ENCODE data around the gene COMMD1.

The COMMD1 gene

GRCh38 chr2:62089658-62090057 is 184.2 kb downstream of the COMMD1 start:
- Histone ChIP-seq H3K4me3 (ENCODE audit: low read depth, low read length) (no peak overlapping the region), H3K9me3 (ENCODE audit: control insufficient read depth, insufficient read depth, low read depth, low read length) (no peaks in the 10 kb centered on the region), H3K27ac (ENCODE audit: extremely low read depth, low read depth, low read length) (no peak overlapping the region), H3K36me3 (ENCODE audit: control insufficient read depth in 2 of 2, insufficient read depth in 1 of 2, low read length in 2 of 2) (no peaks in the 10 kb centered on the region), H3K4me1 (ENCODE audit: control insufficient read depth, insufficient read depth, low read length) (no peaks in the 10 kb centered on the region)
- ChIA-PET CTCF (no interaction called here), POLR2A (no interaction called here)
- TF ChIP-seq ZNF184 (tag by site-specific recombination; IDR thresholded peaks at IDR 0.05) (no peak), ZNF596 (tag by site-specific recombination; IDR thresholded peaks at IDR 0.05) (no peak), REPIN1 (tag by site-specific recombination; IDR thresholded peaks at IDR 0.05; ENCODE audit: low read depth) (no peak), ZNF169 (tag by site-specific recombination; IDR thresholded peaks at IDR 0.05) (no peak), ZNF350 (tag by site-specific recombination; IDR thresholded peaks at IDR 0.05) (no peak)

DNA sequence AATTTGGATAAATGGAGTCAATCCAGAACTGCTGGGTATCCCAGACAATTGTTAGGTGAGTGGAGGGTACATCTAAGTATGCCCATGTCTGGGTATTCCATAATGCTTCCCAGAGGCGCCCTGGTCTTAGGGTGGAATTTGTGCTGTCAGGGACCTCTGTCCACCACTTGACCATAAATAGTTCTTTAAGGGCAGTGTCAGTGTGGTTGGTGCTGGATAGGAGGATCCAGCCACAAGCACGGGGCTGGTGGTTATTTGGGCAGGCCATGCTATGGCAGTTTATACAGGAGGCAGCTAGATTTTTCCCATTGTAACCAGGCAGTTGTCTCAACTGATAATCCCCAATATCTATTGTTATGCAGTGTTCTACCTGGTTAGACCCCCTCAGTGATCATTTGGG is 186.0 kb downstream of the COMMD1 start:
- POLR2A ChIA-PET: no interaction called here
- Histone ChIP-seq H3K36me3 (ENCODE audit: control insufficient read depth in 2 of 2, insufficient read depth in 1 of 2, low read length in 2 of 2) (no peaks in the 10 kb centered on the region), H3K4me3 (ENCODE audit: low read depth, low read length) (no peak overlapping the region), H3K27ac (ENCODE audit: extremely low read depth, low read depth, low read length) (no peak overlapping the region), H3K4me1 (ENCODE audit: control insufficient read depth, insufficient read depth, low read length) (no peaks in the 10 kb centered on the region), H3K9me3 (ENCODE audit: control insufficient read depth, insufficient read depth, low read depth, low read length) (no peaks in the 10 kb centered on the region)
- no peak for TF ChIP-seq PRDM6 (tag by site-specific recombination; IDR thresholded peaks at IDR 0.05)
- no peak for TF ChIP-seq ZBTB7A (tag by site-specific recombination; IDR thresholded peaks at IDR 0.05; ENCODE audit: low read depth)
- no peak for TF ChIP-seq ZNF707 (tag by site-specific recombination; IDR thresholded peaks at IDR 0.05)
- no peak for TF ChIP-seq SCRT1 (tag by site-specific recombination; IDR thresholded peaks at IDR 0.05; ENCODE audit: borderline replicate concordance)
- no peak for TF ChIP-seq ZNF24 (tag by site-specific recombination; IDR thresholded peaks at IDR 0.05)
- TF ChIP-seq, protein P1, sequence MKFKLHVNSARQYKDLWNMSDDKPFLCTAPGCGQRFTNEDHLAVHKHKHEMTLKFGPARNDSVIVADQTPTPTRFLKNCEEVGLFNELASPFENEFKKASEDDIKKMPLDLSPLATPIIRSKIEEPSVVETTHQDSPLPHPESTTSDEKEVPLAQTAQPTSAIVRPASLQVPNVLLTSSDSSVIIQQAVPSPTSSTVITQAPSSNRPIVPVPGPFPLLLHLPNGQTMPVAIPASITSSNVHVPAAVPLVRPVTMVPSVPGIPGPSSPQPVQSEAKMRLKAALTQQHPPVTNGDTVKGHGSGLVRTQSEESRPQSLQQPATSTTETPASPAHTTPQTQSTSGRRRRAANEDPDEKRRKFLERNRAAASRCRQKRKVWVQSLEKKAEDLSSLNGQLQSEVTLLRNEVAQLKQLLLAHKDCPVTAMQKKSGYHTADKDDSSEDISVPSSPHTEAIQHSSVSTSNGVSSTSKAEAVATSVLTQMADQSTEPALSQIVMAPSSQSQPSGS (tag by site-specific recombination; IDR thresholded peaks at IDR 0.05; ENCODE audit: low read depth): no peak
- TF ChIP-seq ZNF239 (tag by site-specific recombination; IDR thresholded peaks at IDR 0.05): no peak
- TF ChIP-seq ZNF768 (tag by site-specific recombination; IDR thresholded peaks at IDR 0.05): no peak
- no peak for TF ChIP-seq ZNF121 (tag by site-specific recombination; IDR thresholded peaks at IDR 0.05)
- TF ChIP-seq, protein P2, sequence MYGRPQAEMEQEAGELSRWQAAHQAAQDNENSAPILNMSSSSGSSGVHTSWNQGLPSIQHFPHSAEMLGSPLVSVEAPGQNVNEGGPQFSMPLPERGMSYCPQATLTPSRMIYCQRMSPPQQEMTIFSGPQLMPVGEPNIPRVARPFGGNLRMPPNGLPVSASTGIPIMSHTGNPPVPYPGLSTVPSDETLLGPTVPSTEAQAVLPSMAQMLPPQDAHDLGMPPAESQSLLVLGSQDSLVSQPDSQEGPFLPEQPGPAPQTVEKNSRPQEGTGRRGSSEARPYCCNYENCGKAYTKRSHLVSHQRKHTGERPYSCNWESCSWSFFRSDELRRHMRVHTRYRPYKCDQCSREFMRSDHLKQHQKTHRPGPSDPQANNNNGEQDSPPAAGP (tag by site-specific recombination; IDR thresholded peaks at IDR 0.05): no peak
- TF ChIP-seq ZNF223 (tag by site-specific recombination; IDR thresholded peaks at IDR 0.05): no peak
- CTCF ChIA-PET: no interaction called here

- H3K4me3 ChIP-seq (ENCODE audit: low read depth, low read length): no peak overlapping the region
- POLR2A ChIA-PET: no interaction called here
- CTCF ChIA-PET: no interaction called here
- TF ChIP-seq ZNF391 (tag by site-specific recombination; IDR thresholded peaks at IDR 0.05; ENCODE audit: borderline replicate concordance, low read depth) (no peak), ZNF513 (tag by site-specific recombination; IDR thresholded peaks at IDR 0.05) (no peak)
- TF ChIP-seq, protein P3, sequence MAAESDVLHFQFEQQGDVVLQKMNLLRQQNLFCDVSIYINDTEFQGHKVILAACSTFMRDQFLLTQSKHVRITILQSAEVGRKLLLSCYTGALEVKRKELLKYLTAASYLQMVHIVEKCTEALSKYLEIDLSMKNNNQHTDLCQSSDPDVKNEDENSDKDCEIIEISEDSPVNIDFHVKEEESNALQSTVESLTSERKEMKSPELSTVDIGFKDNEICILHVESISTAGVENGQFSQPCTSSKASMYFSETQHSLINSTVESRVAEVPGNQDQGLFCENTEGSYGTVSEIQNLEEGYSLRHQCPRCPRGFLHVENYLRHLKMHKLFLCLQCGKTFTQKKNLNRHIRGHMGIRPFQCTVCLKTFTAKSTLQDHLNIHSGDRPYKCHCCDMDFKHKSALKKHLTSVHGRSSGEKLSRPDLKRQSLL (tag by site-specific recombination; IDR thresholded peaks at IDR 0.05): no peak
- TF ChIP-seq, protein P4, sequence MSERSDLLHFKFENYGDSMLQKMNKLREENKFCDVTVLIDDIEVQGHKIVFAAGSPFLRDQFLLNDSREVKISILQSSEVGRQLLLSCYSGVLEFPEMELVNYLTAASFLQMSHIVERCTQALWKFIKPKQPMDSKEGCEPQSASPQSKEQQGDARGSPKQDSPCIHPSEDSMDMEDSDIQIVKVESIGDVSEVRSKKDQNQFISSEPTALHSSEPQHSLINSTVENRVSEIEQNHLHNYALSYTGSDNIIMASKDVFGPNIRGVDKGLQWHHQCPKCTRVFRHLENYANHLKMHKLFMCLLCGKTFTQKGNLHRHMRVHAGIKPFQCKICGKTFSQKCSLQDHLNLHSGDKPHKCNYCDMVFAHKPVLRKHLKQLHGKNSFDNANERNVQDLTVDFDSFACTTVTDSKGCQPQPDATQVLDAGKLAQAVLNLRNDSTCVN (tag by site-specific recombination; optimal IDR thresholded peaks at IDR 0.05): no peak
These were observed 193.6 kb downstream of the COMMD1 start for GRCh38 chr2:62099050-62099449.

More at GRCh38 chr2:62099050-62099449, 193.6 kb downstream of the COMMD1 start:
- Histone ChIP-seq H3K27ac (ENCODE audit: extremely low read depth, low read depth, low read length) (no peak overlapping the region), H3K9me3 (ENCODE audit: control insufficient read depth, insufficient read depth, low read depth, low read length) (no peaks in the 10 kb centered on the region), H3K36me3 (ENCODE audit: control insufficient read depth in 2 of 2, insufficient read depth in 1 of 2, low read length in 2 of 2) (no peaks in the 10 kb centered on the region), H3K4me1 (ENCODE audit: control insufficient read depth, insufficient read depth, low read length) (no peaks in the 10 kb centered on the region)
